ENCODE measurements around the gene PER1.

GRCh38 chr17:8119581-8120519, 32.4 kb downstream of the PER1 start:
- TF ChIP-seq CTCF (IDR thresholded peaks at IDR 0.05), result no peak
- TF ChIP-seq POLR2A (IDR thresholded peaks at IDR 0.05), result no peak

Data from gastroesophageal sphincter (tissue), 3 donors.